Stomach (tissue), 4 donors: ENCODE results near the gene ADGRG7.
"Not testable (repeated sequence)": the region's sequence is repeated elsewhere in the genome, so short reads cannot be mapped to it uniquely, and the experiment has no call there.

Experiments
- EP300 ChIP-seq: sonication (generic); formaldehyde crosslinking; IDR thresholded peaks from one replicate; pipeline ENCODE4 v1.6.1; 2017; ENCODE audit warnings: antibody characterized with exemption
- POLR2A ChIP-seq, 4 donors: fragments of 450-650 bp; IDR thresholded peaks; one replicate each; pipeline ENCODE4 v1.6.1; 2016; ENCODE audit warnings: antibody characterized with exemption in 4 of 4, control low read depth in 2 of 4, mild to moderate bottlenecking in 1 of 4, moderate library complexity in 1 of 4
- POLR2AphosphoS5 ChIP-seq, 3 donors: sonication (generic); formaldehyde crosslinking; IDR thresholded peaks; one replicate each; pipeline ENCODE4 v1.6.1; 2016; ENCODE audit warnings: antibody characterized with exemption in 3 of 3
- TF ChIP-seq, protein P1 (sequence below), 7 experiments: fragments of 450-650 bp in 4 of 7; fragments of 200-600 bp in 3 of 7; sonication (generic) in 3 of 7; IDR thresholded peaks; one replicate each; pipeline ENCODE4 v1.5.1; 2016 to 2019; ENCODE audit warnings: antibody characterized with exemption in 7 of 7, control low read depth in 2 of 7, mild to moderate bottlenecking in 1 of 7

DNA sequence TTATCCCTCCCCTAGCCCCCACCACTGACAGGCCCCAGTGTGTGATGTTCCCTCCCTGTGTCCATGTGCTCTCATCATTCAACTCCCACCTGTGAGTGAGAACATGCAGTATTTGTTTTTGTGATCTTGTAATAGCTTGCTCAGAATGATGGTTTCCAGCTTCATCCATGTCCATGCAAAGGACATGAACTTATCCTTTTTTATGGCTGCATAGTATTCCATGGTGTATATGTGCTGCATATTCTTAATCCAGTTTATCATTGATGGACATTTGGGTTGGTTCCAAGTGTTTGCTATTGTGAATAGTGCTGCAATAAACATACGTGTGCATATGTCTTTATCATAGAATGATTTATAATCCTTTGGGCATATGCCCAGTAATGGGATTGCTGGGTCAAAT lies 57.9 kb downstream of the ADGRG7 start:
- TF ChIP-seq, protein P1, sequence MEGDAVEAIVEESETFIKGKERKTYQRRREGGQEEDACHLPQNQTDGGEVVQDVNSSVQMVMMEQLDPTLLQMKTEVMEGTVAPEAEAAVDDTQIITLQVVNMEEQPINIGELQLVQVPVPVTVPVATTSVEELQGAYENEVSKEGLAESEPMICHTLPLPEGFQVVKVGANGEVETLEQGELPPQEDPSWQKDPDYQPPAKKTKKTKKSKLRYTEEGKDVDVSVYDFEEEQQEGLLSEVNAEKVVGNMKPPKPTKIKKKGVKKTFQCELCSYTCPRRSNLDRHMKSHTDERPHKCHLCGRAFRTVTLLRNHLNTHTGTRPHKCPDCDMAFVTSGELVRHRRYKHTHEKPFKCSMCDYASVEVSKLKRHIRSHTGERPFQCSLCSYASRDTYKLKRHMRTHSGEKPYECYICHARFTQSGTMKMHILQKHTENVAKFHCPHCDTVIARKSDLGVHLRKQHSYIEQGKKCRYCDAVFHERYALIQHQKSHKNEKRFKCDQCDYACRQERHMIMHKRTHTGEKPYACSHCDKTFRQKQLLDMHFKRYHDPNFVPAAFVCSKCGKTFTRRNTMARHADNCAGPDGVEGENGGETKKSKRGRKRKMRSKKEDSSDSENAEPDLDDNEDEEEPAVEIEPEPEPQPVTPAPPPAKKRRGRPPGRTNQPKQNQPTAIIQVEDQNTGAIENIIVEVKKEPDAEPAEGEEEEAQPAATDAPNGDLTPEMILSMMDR (IDR thresholded peaks at IDR 0.05), result not testable (repeated sequence)
- TF ChIP-seq POLR2A (IDR thresholded peaks at IDR 0.05); EP300; POLR2AphosphoS5 (IDR thresholded peaks at IDR 0.05): not testable (repeated sequence)
